ENCODE measurements around the gene CRIM1.

CRIM1 gene

DNA sequence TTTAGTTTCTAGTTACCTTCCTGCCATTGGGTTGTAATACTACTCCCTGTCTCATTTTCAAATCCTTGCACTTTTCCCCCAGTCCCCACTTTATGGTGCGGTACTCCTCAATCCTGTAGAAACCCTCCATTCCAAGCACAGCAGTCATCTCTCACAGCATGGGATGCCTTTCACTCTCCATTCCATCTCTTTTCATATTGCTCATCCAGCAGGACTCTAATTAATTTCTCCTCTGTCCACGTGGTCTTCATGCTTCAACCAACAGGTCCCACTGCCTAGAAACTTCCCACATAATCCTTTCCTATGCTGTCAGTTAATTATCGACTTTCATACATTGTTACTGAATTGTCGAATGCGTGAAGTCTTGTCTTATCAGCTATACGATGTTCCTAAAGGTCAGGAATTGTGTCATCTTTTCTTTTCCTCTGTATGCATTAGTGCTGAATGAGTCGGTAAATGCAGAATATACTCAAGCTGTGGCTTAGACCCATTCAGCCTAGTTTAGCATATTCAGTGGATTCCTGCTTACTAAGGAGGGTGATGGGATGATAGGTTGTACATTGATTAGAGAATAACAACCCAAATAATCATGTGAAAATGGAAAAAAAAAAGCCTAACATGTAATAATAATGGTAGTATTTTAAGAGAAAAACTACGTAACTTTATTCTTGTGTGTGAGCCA lies 89.7 kb downstream of the CRIM1 start:
- Histone ChIP-seq H3K27ac (no peak overlapping the region), H3K36me3 (no peaks in the 10 kb centered on the region), H3K27me3 (ENCODE audit: insufficient read depth, low read depth, severe bottlenecking) (no peaks in the 10 kb centered on the region), H3K4me3 (ENCODE audit: low read depth, low read length) (no peak overlapping the region), H3K9me3 (ENCODE audit: severe bottlenecking) (no peaks in the 10 kb centered on the region)
- no peak for DNase-seq
- TF ChIP-seq, protein P1, sequence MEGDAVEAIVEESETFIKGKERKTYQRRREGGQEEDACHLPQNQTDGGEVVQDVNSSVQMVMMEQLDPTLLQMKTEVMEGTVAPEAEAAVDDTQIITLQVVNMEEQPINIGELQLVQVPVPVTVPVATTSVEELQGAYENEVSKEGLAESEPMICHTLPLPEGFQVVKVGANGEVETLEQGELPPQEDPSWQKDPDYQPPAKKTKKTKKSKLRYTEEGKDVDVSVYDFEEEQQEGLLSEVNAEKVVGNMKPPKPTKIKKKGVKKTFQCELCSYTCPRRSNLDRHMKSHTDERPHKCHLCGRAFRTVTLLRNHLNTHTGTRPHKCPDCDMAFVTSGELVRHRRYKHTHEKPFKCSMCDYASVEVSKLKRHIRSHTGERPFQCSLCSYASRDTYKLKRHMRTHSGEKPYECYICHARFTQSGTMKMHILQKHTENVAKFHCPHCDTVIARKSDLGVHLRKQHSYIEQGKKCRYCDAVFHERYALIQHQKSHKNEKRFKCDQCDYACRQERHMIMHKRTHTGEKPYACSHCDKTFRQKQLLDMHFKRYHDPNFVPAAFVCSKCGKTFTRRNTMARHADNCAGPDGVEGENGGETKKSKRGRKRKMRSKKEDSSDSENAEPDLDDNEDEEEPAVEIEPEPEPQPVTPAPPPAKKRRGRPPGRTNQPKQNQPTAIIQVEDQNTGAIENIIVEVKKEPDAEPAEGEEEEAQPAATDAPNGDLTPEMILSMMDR (IDR thresholded peaks at IDR 0.05; ENCODE audit: low read depth, low read length) = no peak

- TF ChIP-seq, protein P1 (IDR thresholded peaks at IDR 0.05; ENCODE audit: low read depth, low read length) = no peak
- DNase-seq = no peak
- Histone ChIP-seq H3K27ac (no peak overlapping the region), H3K27me3 (ENCODE audit: insufficient read depth, low read depth, severe bottlenecking) (no peaks in the 10 kb centered on the region), H3K9me3 (ENCODE audit: severe bottlenecking) (no peaks in the 10 kb centered on the region), H3K4me3 (ENCODE audit: low read depth, low read length) (no peak overlapping the region), H3K36me3 (no peaks in the 10 kb centered on the region)
These were observed 90.7 kb downstream of the CRIM1 start for GRCh38 chr2:36446294-36446693.

DNA sequence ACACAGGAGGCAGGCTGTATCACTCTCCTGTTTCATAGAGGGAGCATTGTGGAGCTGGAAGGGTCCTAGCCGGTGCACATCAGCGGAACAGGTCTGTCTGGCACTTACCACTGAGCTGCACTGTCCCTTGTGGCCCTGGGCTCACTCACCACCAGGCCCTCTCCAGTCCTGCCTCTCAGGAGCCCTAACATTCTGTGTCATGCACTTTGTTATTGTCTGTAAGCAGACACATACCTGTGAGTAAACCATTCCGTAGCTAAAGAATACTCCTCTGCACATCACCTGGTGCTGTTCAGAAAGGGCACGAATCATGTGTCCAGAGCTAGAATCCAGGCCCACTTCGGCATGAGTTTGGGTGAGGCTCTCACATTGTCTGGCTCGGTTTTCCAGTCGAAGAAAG lies 93.6 kb downstream of the CRIM1 start:
- H3K4me3 ChIP-seq (ENCODE audit: low read depth, low read length) = no peak overlapping the region
- DNase-seq = no peak
- TF ChIP-seq, protein P1 (IDR thresholded peaks at IDR 0.05; ENCODE audit: low read depth, low read length) = no peak
- no peaks in the 10 kb centered on the region for H3K9me3 ChIP-seq (ENCODE audit: severe bottlenecking)
- no peak overlapping the region for H3K27ac ChIP-seq
- H3K27me3 ChIP-seq (ENCODE audit: insufficient read depth, low read depth, severe bottlenecking) = no peaks in the 10 kb centered on the region
- H3K36me3 ChIP-seq = no peaks in the 10 kb centered on the region

DNA sequence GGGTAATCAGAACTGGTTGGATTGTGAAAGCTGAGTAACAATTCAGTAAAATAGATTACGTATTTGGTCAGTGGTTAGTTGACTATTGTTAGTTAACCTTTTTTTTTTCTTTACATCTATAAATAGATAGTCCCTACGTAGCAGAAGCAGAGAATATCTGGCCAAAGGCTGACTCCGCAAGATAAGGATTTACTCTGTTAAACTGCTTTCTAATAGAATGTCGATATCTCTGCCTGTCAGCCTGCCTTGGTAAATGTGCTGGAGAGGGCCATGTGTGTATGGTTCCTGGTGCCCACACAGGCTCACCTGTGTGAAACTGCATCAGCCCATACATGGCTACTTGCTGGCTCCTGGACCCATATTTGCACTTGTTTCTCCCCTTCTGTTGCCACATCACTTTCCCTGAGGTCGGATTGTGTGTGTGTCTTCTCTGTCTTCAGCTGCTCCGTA lies 94.4 kb downstream of the CRIM1 start:
- no peak overlapping the region for H3K27ac ChIP-seq
- TF ChIP-seq, protein P1 (IDR thresholded peaks at IDR 0.05; ENCODE audit: low read depth, low read length) = no peak
- no peak for DNase-seq
- no peaks in the 10 kb centered on the region for H3K9me3 ChIP-seq (ENCODE audit: severe bottlenecking)
- no peaks in the 10 kb centered on the region for H3K27me3 ChIP-seq (ENCODE audit: insufficient read depth, low read depth, severe bottlenecking)
- H3K36me3 ChIP-seq = no peaks in the 10 kb centered on the region
- H3K4me3 ChIP-seq (ENCODE audit: low read depth, low read length) = no peak overlapping the region

- TF ChIP-seq, protein P1 (IDR thresholded peaks at IDR 0.05; ENCODE audit: low read depth, low read length) = no peak
- H3K27me3 ChIP-seq (ENCODE audit: insufficient read depth, low read depth, severe bottlenecking) = no peaks in the 10 kb centered on the region
- no peaks in the 10 kb centered on the region for H3K9me3 ChIP-seq (ENCODE audit: severe bottlenecking)
- no peak overlapping the region for H3K4me3 ChIP-seq (ENCODE audit: low read depth, low read length)
- no peaks in the 10 kb centered on the region for H3K36me3 ChIP-seq
- DNase-seq = no peak
- no peak overlapping the region for H3K27ac ChIP-seq
These were observed 95.1 kb downstream of the CRIM1 start for GRCh38 chr2:36450466-36451196.
